Measurements from ENCODE around the gene SSTR1. TPM values are rescaled to one million over a fixed set of nuclear protein-coding genes. Genes with fewer than 3 reads are reported as not detected.
A peak's percentile ranks its signal among the peaks of the same experiment; 100 is the strongest.

Gene SSTR1
- total RNA-seq, 1 experiment from 2014 or later = 0.56 TPM

DNA sequence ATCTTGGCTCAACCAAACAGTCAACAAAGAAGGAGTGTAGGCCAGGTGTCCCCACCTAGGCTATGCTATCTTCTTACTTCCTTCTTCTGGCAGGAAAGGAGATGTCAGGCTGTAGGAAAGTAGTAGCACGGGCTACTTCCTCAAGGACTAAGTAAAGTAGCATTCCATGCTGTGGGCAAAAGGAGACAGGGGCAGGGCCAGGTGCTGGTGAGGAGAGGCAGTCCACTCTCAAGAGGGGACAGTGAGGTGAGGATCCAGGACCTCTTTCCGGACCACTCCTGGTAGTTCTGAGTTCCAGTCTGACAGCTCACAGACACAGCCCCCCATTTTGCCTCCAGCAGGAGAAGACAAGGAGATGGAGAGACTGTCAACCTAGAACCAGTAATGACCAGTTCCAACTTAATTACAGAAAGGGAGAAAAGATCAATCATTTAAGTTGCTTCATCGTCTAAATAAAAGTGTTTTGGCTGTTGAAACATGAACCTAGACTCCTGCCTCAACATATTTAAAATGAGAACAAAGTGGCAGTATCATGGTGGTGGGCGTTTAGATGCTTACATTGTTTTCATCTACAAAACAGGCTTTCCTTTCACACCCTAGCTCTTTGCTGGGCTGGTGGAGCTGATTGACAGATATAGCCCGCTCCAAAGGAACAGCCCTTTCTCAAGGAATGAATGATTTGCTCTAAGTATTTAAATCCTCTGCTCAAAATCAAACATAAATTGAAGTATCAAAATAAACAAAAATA is 5.1 kb upstream of the SSTR1 start:
- DNase-seq (ENCODE audit: low spot score) = no peak

DNA sequence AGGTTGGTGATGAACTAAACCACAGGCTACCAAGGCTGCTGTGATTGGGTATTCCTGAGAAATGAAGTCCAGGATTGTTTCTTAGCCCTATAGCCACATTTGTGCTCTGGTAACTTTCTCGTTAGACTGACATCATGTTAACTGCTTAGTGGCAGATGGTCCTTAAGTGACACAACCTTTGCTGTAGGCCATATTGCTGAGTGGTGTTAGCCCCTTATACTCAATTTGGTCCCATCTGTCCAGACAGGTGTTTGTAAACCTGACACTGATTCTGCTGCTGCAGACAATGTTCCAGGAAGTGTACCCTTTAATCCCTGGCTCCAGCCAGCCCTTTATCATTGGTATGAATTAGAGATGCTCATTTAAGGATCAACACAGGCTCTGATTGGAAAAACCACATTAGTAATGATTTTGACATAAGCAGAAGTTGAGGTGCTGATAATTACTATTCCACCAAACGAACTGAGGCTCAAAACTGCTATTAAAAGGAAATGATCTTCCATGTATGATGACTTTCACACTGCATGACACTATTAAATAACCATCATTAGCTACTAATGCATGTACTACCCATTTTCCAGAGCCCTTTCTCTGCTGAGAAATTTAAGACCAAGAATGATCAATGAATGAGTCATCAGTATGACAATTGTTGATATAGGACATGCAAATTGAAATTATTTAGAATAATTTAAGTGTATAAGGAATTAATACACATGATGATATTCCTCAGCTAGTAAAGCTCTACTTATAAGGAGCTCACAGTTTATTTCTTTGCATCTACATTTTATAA is 3.6 kb upstream of the SSTR1 start:
- DNase-seq (ENCODE audit: low spot score) = no peak

DNA sequence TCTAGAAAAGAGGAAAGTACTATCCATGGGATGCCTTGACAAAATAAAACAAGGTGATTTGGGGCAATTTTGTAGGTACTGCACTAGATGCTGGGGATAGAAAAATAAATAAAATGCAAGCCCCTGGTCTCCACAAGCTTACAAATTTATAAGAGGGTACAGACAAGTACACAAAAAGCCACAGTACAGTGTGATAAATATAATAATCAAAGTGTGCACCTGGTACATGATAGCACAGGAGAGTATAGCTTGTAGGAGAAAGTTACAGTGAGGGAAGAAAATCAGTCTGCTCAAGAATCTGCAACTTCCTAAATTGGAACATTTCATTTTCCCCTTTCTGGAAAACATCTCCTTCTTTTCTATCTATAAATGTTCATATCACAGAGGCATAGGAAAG is 3.0 kb upstream of the SSTR1 start:
- DNase-seq (ENCODE audit: low spot score) = no peak

GRCh38 chr14:38205119-38205813 is 2.4 kb upstream of the SSTR1 start:
- no peak for DNase-seq (ENCODE audit: low spot score)

GRCh38 chr14:38205949-38206665 is 1.6 kb upstream of the SSTR1 start:
- no peak for DNase-seq (ENCODE audit: low spot score)

- DNase-seq (ENCODE audit: low spot score) = no peak
Observed at GRCh38 chr14:38206689-38207376, 871 bp upstream of the SSTR1 start.

DNA sequence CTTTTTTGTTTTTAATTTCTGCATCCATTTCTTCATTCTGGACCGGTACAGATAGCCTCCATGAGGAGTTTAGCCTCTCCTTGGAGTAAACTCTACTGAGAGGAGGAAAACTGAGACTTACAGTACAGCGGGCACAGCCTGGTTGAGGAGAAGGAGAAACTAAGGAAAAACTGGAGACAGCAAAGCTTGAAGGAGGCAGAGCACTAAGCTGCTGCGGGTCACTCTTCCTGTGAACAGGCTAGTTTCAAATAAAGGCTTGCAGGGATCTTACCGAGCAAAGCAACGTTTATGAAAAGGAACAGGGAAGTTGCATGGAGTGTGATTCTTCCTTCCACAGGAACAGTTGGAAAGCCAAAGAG is 348 bp upstream of the SSTR1 start:
- DNase-seq (ENCODE audit: low spot score) = no peak

DNA sequence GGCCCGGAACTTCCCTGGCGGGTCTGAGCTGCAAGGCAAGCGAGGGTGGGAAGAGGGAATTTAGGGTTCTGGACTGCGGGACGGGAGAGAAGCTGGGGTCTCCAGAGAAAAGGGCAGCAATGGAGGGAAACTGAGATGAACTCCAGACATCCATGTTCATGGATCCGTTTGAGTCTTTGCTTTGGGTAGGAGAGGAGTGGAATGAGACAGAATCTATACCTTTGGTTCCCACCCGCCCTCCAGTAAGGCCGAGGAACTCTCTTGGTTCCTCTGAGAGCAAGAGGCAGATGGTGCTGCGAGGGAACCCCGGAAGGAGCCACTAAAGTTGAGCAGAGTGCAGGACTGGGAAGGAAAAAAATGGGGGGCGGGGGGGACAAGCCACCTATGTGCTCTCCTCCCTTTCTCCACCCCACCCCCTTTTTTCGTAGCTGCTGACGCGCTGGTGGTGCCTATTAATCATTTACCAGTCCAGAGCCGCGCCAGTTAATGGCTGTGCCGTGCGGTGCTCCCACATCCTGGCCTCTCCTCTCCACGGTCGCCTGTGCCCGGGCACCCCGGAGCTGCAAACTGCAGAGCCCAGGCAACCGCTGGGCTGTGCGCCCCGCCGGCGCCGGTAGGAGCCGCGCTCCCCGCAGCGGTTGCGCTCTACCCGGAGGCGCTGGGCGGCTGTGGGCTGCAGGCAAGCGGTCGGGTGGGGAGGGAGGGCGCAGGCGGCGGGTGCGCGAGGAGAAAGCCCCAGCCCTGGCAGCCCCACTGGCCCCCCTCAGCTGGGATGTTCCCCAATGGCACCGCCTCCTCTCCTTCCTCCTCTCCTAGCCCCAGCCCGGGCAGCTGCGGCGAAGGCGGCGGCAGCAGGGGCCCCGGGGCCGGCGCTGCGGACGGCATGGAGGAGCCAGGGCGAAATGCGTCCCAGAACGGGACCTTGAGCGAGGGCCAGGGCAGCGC is 1.2 kb downstream of the SSTR1 start:
- DNase-seq (ENCODE audit: low spot score) = peak; percentile 16

DNA sequence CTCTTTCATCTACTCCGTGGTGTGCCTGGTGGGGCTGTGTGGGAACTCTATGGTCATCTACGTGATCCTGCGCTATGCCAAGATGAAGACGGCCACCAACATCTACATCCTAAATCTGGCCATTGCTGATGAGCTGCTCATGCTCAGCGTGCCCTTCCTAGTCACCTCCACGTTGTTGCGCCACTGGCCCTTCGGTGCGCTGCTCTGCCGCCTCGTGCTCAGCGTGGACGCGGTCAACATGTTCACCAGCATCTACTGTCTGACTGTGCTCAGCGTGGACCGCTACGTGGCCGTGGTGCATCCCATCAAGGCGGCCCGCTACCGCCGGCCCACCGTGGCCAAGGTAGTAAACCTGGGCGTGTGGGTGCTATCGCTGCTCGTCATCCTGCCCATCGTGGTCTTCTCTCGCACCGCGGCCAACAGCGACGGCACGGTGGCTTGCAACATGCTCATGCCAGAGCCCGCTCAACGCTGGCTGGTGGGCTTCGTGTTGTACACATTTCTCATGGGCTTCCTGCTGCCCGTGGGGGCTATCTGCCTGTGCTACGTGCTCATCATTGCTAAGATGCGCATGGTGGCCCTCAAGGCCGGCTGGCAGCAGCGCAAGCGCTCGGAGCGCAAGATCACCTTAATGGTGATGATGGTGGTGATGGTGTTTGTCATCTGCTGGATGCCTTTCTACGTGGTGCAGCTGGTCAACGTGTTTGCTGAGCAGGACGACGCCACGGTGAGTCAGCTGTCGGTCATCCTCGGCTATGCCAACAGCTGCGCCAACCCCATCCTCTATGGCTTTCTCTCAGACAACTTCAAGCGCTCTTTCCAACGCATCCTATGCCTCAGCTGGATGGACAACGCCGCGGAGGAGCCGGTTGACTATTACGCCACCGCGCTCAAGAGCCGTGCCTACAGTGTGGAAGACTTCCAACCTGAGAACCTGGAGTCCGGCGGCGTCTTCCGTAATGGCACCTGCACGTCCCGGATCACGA is 2.2 kb downstream of the SSTR1 start:
- DNase-seq (ENCODE audit: low spot score) = no peak

DNA sequence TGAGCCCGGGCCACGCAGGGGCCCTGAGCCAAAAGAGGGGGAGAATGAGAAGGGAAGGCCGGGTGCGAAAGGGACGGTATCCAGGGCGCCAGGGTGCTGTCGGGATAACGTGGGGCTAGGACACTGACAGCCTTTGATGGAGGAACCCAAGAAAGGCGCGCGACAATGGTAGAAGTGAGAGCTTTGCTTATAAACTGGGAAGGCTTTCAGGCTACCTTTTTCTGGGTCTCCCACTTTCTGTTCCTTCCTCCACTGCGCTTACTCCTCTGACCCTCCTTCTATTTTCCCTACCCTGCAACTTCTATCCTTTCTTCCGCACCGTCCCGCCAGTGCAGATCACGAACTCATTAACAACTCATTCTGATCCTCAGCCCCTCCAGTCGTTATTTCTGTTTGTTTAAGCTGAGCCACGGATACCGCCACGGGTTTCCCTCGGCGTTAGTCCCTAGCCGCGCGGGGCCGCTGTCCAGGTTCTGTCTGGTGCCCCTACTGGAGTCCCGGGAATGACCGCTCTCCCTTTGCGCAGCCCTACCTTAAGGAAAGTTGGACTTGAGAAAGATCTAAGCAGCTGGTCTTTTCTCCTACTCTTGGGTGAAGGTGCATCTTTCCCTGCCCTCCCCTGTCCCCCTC is 3.0 kb downstream of the SSTR1 start:
- DNase-seq (ENCODE audit: low spot score) = no peak

DNA sequence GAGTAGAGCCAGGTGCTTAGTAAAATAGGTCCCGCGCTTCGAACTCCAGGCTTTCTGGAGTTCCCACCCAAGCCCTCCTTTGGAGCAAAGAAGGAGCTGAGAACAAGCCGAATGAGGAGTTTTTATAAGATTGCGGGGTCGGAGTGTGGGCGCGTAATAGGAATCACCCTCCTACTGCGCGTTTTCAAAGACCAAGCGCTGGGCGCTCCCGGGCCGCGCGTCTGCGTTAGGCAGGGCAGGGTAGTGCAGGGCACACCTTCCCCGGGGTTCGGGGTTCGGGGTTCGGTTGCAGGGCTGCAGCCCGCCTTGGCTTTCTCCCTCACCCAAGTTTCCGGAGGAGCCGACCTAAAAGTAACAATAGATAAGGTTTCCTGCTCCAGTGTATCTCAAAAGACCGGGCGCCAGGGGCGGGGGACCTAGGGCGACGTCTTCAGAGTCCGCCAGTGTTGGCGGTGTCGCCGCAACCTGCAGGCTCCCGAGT is 3.6 kb downstream of the SSTR1 start:
- no peak for DNase-seq (ENCODE audit: low spot score)

GRCh38 chr14:38212111-38212510 is 4.4 kb downstream of the SSTR1 start:
- no peak for DNase-seq (ENCODE audit: low spot score)

GRCh38 chr14:38213001-38213400 is 5.3 kb downstream of the SSTR1 start:
- DNase-seq (ENCODE audit: low spot score) = no peak

GRCh38 chr14:38217553-38217952 is 9.8 kb downstream of the SSTR1 start:
- DNase-seq (ENCODE audit: low spot score) = no peak

DNA sequence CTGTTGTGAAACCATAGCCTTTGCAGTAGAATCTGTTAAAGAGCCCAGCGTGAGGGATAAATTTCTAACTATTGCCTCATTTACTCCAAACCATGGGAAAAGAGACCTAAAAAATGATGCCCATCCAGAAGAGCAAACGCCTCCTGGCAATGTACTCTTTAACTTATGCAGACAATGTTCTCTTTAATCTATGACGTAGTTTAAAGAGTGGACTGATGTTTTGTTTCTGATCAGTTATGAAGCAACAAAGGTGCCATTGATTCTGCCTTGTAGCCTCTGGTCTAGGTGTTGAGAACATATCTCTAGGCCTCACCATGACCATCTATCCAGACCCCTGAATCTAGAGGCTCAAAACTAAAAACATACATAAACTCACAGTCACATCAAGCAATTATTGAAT is 13.4 kb downstream of the SSTR1 start:
- no peak for DNase-seq (ENCODE audit: low spot score)

DNA sequence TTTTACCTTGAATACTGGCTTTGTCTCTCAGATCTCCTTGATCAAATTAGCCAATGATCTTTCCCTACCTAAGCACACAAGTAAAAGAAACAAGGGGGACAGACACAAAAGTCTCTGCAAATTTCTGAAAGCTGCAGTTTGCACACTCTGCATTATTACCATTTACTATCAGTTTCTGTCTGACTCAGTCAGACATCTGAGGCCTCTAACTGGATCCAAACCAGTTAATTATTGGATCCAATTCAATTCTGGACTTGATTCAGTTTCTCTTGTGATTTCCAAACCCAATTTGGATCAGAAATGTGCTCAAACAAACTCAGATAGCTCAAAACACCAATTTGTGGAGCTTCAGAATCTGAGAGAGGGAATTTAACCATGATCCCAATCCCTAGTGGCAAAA is 16.6 kb downstream of the SSTR1 start:
- DNase-seq (ENCODE audit: low spot score) = no peak

- no peak for DNase-seq (ENCODE audit: low spot score)
Observed at GRCh38 chr14:38225946-38226345, 18.2 kb downstream of the SSTR1 start.

DNA sequence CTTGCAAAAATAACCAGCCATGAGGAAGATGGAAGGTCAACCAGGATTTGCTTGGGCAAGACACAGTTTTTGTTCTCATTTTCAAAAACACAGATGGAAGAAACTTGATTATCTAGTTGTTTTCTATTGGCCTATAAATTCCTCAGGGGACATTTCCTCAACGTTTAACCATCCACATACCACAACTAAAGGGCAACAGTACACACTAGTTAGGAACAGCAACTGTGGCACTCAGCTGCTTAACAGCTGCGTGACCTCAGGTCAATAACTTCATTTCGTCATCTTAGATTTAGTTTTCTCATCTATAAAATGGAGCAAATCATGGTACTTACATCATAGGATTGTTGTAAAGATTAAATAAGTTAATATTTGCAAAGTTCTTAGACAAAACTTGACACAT is 18.7 kb downstream of the SSTR1 start:
- DNase-seq (ENCODE audit: low spot score) = no peak
